T47D (cell line): ENCODE data around the gene EEFSEC.
A peak's percentile ranks its signal among the peaks of the same experiment; 100 is the strongest.
"Not testable (repeated sequence)": the region's sequence is repeated elsewhere in the genome, so short reads cannot be mapped to it uniquely, and the experiment has no call there.

ENCODE experiments used
- DNase-seq, 2 experiments: peaks; one replicate each; pipeline versions ENCODE4 v3.0.0 to v3.0.0-alpha.2; 2011 to 2012; ENCODE audit warnings: low read depth in 1 of 2, low spot score in 1 of 2
- JUND ChIP-seq: IDR thresholded peaks from 2 replicates; pipeline ENCODE4 v1.6.1; 2012; ENCODE audit warnings: low read depth
- in situ Hi-C: cut with HindIII; loops from 2 replicates; pipeline ENCODE4 v1.10.0; 2016; ENCODE audit warnings: low sequenced_read_pairs, low pct_unique_long_range_greater_than_20kb

Gene EEFSEC

GRCh38 chr3:128131897-128132646 lies 21.2 kb upstream of the EEFSEC start:
- in situ Hi-C loops: no loop called here
- TF ChIP-seq JUND: no peak
- DNase-seq: no peak

GRCh38 chr3:128133273-128133883 lies 19.9 kb upstream of the EEFSEC start:
- in situ Hi-C loops: no loop called here
- TF ChIP-seq JUND: no peak
- peak in 1 of 2 experiments; percentile 52 for DNase-seq

- DNase-seq: no peak
- TF ChIP-seq JUND: no peak
- in situ Hi-C loops: no loop called here
Measured at GRCh38 chr3:128143496-128143895, 9.8 kb upstream of the EEFSEC start.

- no peak for TF ChIP-seq JUND
- in situ Hi-C loops: no loop called here
- no peak for DNase-seq
Measured at GRCh38 chr3:128144512-128145187, 8.6 kb upstream of the EEFSEC start.

- in situ Hi-C loops: no loop called here
- TF ChIP-seq JUND: no peak
- DNase-seq: no peak
Measured at GRCh38 chr3:128145279-128145678, 8.0 kb upstream of the EEFSEC start.

- TF ChIP-seq JUND: no peak
- DNase-seq: no peak
- in situ Hi-C loops: no loop called here
Measured at GRCh38 chr3:128146201-128146600, 7.1 kb upstream of the EEFSEC start.

GRCh38 chr3:128149650-128150049 lies 3.6 kb upstream of the EEFSEC start:
- no peak for DNase-seq
- no peak for TF ChIP-seq JUND
- in situ Hi-C loops: no loop called here

- in situ Hi-C loops: no loop called here
- no peak for DNase-seq
- TF ChIP-seq JUND: no peak
Measured at GRCh38 chr3:128151758-128152274, 1.5 kb upstream of the EEFSEC start.

- TF ChIP-seq JUND: no peak
- DNase-seq: peak in 1 of 2 experiments; percentile 91
- in situ Hi-C loops: no loop called here
Measured at GRCh38 chr3:128152419-128153155, 694 bp upstream of the EEFSEC start.

- DNase-seq, in situ Hi-C loops: not testable (repeated sequence)
Measured at GRCh38 chr3:128154354-128154753, 1.1 kb downstream of the EEFSEC start.

GRCh38 chr3:128155616-128156360 lies 2.5 kb downstream of the EEFSEC start:
- in situ Hi-C loops: no loop called here
- DNase-seq: no peak
- no peak for TF ChIP-seq JUND

- TF ChIP-seq JUND: no peak
- in situ Hi-C loops: no loop called here
- no peak for DNase-seq
Measured at GRCh38 chr3:128160661-128161060, 7.4 kb downstream of the EEFSEC start.
